ENCODE measurements around the gene RALB. TPM values are rescaled to one million over a fixed set of nuclear protein-coding genes. Genes with fewer than 3 reads are reported as not detected.
A peak's percentile ranks its signal among the peaks of the same experiment; 100 is the strongest.

Gene RALB
- total and polyA plus RNA-seq, 7 donors: 25.6 to 72.3 (median 38.1) TPM

DNA sequence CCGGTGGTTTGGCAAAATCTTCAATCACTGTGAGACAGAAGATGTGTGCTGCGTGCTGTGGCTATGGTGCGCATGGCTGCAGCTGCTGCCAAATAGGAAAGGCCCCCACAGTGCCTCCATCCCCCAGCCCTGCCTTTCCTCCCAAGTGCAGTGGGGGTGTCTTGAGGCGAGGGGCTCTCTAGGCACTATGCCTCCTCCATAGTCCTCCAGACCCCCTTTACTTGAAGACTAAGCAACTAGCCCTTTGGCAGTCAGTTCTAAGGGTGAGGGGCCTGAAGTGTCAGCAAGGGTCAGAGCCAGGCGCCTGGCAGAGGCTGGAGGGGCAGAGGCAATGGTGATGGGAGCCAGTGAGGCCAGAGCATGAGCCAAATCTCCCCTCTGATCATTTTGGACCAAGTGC lies 15.9 kb upstream of the RALB start:
- H3K4me3 ChIP-seq: no peak overlapping the region
- H3K36me3 ChIP-seq (ENCODE audit: insufficient read depth in 1 of 2, low read depth in 1 of 2): no peaks in the 10 kb centered on the region
- H3K27me3 ChIP-seq (ENCODE audit: insufficient read depth in 3 of 3, low read length in 2 of 3): peaks cover 0 to 2% (median 0%) of the 10 kb centered on the region in 3 donors
- no peaks in the 10 kb centered on the region for H3K9me3 ChIP-seq
- H3K4me1 ChIP-seq: peaks cover 10% of the 10 kb centered on the region
- H3K27ac ChIP-seq: no peak overlapping the region
- WGBS, 3 donors: 61 to 71% (median 71%) methylated on average over 5 of the region's 5 CpGs
- no peak for ATAC-seq
- peak in 1 of 2 donors; percentile 21 for DNase-seq
- TF ChIP-seq, protein P1, sequence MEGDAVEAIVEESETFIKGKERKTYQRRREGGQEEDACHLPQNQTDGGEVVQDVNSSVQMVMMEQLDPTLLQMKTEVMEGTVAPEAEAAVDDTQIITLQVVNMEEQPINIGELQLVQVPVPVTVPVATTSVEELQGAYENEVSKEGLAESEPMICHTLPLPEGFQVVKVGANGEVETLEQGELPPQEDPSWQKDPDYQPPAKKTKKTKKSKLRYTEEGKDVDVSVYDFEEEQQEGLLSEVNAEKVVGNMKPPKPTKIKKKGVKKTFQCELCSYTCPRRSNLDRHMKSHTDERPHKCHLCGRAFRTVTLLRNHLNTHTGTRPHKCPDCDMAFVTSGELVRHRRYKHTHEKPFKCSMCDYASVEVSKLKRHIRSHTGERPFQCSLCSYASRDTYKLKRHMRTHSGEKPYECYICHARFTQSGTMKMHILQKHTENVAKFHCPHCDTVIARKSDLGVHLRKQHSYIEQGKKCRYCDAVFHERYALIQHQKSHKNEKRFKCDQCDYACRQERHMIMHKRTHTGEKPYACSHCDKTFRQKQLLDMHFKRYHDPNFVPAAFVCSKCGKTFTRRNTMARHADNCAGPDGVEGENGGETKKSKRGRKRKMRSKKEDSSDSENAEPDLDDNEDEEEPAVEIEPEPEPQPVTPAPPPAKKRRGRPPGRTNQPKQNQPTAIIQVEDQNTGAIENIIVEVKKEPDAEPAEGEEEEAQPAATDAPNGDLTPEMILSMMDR (IDR thresholded peaks at IDR 0.05): no peak
- intact Hi-C loops (cut with DNase I): no loop called here

DNA sequence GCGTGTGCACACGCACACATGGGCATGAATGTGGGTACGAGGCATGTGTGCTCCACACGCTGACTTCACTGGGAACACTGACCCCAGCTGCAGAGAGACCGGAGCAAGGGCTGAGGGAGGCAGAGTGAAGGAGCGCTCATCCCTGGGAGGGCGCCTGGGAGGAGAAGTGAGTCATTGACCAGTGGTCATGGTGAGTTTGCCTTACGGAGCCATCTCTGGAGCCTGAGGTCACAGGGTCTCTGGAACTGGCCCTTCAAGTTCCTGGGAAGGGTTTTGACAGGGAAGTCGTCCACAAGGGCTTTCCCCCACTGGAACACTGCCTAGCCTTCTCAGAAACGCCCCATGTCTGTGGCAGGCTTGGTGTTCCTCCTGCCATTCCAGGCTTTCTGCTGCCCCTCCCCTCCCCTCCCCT lies 15.2 kb upstream of the RALB start:
- Histone ChIP-seq H3K4me3 (no peak overlapping the region), H3K27me3 (ENCODE audit: insufficient read depth in 3 of 3, low read length in 2 of 3) (peaks cover 0 to 2% (median 0%) of the 10 kb centered on the region in 3 donors), H3K36me3 (ENCODE audit: insufficient read depth in 1 of 2, low read depth in 1 of 2) (no peaks in the 10 kb centered on the region), H3K9me3 (no peaks in the 10 kb centered on the region), H3K27ac (no peak overlapping the region), H3K4me1 (peaks cover 7% of the 10 kb centered on the region)
- TF ChIP-seq, protein P1 (IDR thresholded peaks at IDR 0.05): no peak
- 72 to 76% (median 75%) methylated on average over 10 of the region's 10 CpGs for WGBS, 3 donors
- DNase-seq (no peak), ATAC-seq (no peak)
- intact Hi-C loops (cut with DNase I): no loop called here

DNA sequence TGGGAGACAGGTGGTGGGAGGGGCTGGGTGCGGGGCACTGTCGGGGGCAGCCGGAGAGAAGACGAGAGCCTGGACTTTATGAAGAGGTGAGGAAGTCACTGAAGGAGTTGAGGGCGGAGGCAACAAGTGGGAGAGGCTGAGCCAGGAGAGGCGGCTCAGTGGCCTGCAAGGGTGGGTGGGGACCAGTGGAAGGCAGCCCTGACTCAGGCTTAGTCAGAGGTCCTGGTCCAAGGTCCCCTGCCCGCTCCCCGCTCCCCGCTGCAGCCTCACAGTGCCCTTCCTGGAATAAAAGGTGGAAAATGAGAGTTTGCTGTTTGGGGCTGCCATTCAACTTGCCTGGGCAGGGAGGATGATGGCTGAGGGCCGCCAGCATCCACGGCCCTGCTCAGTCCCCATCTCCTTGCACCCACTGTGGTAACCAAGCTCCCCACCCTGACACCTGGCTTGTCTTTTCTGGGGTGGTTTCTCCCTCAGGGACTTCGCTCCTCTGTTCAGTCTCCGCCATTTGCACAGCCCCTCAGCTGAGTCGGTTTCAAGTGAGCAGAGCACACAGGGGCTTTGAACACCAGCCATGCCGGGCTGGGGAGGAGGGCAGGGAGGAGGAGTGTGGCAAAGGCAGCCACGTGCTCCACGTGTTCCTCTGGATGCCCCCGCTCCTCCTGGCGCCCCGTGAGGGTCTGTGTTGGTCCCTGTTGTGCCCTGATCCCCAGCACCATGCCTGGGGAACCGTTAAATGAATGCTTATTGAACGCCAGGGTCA lies 13.7 kb upstream of the RALB start:
- no peaks in the 10 kb centered on the region for H3K36me3 ChIP-seq (ENCODE audit: insufficient read depth in 1 of 2, low read depth in 1 of 2)
- H3K27ac ChIP-seq: no peak overlapping the region
- DNase-seq (peak in 1 of 2 donors; percentile 63), ATAC-seq (peak; percentile 30 to 57 (median 48))
- 67 to 77% (median 75%) methylated on average over 22 of the region's 22 CpGs for WGBS, 3 donors
- no peaks in the 10 kb centered on the region for H3K4me1 ChIP-seq
- TF ChIP-seq, protein P1 (IDR thresholded peaks at IDR 0.05): no peak
- peaks cover 0 to 2% (median 0%) of the 10 kb centered on the region in 3 donors for H3K27me3 ChIP-seq (ENCODE audit: insufficient read depth in 3 of 3, low read length in 2 of 3)
- no peak overlapping the region for H3K4me3 ChIP-seq
- H3K9me3 ChIP-seq: no peaks in the 10 kb centered on the region
- intact Hi-C loops (cut with DNase I): no loop called here

DNA sequence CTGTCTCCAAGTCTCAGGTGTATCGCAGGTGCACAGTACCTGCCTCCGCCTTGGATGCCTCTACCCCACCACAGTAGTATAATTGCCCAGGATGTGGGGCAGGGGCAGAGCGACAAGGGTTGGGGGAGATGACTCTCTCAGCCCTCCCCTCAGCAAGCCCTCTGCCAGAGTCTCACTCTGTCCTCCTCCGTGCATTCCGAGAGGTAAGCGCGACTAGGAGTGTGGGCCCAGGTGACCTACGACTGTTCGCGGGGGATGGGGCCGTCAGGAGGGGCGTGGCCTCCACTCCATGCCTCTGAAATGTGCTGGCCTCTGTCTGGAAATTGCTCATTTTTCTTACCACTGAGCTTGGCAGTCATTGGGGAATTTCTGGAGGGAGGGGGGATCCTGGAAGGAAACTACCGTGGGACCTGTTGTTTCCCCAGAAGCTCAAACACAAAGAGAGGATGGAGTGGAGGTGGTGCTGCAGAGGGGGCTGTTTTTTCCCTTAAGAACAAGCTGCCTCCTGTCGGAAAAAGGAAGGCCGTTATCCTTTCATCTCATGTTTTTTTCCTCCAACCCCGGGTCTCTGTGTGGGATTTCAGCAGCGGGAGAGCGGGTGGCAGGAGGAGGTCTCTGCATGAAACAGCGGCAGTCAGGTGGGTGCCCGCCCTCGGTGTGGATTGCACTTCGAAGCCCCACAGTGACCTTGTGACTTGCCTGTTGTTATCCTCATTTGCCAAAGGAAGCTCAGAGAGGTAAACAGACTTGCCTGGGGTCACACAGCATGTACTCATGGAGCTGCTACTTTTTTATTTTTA lies 13.0 kb upstream of the RALB start:
- H3K36me3 ChIP-seq (ENCODE audit: insufficient read depth in 1 of 2, low read depth in 1 of 2): no peaks in the 10 kb centered on the region
- DNase-seq: peak in 1 of 2 donors; percentile 52
- WGBS, 3 donors: 38 to 41% (median 41%) methylated on average over 22 of the region's 22 CpGs
- no peak overlapping the region for H3K4me3 ChIP-seq
- intact Hi-C loops (cut with DNase I): no loop called here
- H3K27me3 ChIP-seq (ENCODE audit: insufficient read depth in 3 of 3, low read length in 2 of 3): peaks cover 0 to 2% (median 0%) of the 10 kb centered on the region in 3 donors
- no peak overlapping the region for H3K27ac ChIP-seq
- peak; percentile 35 to 67 (median 42) for ATAC-seq
- TF ChIP-seq, protein P1 (IDR thresholded peaks at IDR 0.05): no peak
- H3K9me3 ChIP-seq: no peaks in the 10 kb centered on the region
- H3K4me1 ChIP-seq: no peaks in the 10 kb centered on the region
